Fibroblast of skin of scalp (primary cell): ENCODE measurements around the gene AHI1.
A peak's percentile ranks its signal among the peaks of the same experiment; 100 is the strongest.

ENCODE experiments used
- DNase-seq: peaks from one replicate; pipeline ENCODE4 v3.0.0-alpha.2; 2013

AHI1 gene

GRCh38 chr6:135291288-135292076, 206.1 kb downstream of the AHI1 start:
- DNase-seq = peak; percentile 49

GRCh38 chr6:135289816-135290215, 207.7 kb downstream of the AHI1 start:
- no peak for DNase-seq

GRCh38 chr6:135286962-135287538, 210.5 kb downstream of the AHI1 start:
- no peak for DNase-seq

- DNase-seq = no peak
Measured at GRCh38 chr6:135285165-135285564, 212.4 kb downstream of the AHI1 start.

GRCh38 chr6:135283926-135284325, 213.6 kb downstream of the AHI1 start:
- DNase-seq = no peak

- no peak for DNase-seq
Measured at GRCh38 chr6:135282395-135282794, 215.1 kb downstream of the AHI1 start.

- no peak for DNase-seq
Measured at GRCh38 chr6:135281964-135282363, 215.6 kb downstream of the AHI1 start.

GRCh38 chr6:135281227-135281626, 216.3 kb downstream of the AHI1 start:
- no peak for DNase-seq

- DNase-seq = peak; percentile 71
Measured at GRCh38 chr6:135280375-135281136, 217.0 kb downstream of the AHI1 start.

GRCh38 chr6:135277422-135277821, 220.1 kb downstream of the AHI1 start:
- no peak for DNase-seq

GRCh38 chr6:135274561-135275293, 222.8 kb downstream of the AHI1 start:
- peak; percentile 19 for DNase-seq

- DNase-seq = no peak
Measured at GRCh38 chr6:135271626-135272025, 225.9 kb downstream of the AHI1 start.

- no peak for DNase-seq
Measured at GRCh38 chr6:135270676-135271536, 226.6 kb downstream of the AHI1 start.

GRCh38 chr6:135269481-135269891, 228.1 kb downstream of the AHI1 start:
- no peak for DNase-seq

GRCh38 chr6:135268740-135269139, 228.8 kb downstream of the AHI1 start:
- DNase-seq = no peak

GRCh38 chr6:135268263-135268662, 229.3 kb downstream of the AHI1 start:
- DNase-seq = no peak

- DNase-seq = no peak
Measured at GRCh38 chr6:135267085-135267484, 230.5 kb downstream of the AHI1 start.

- DNase-seq = no peak
Measured at GRCh38 chr6:135266675-135267074, 230.9 kb downstream of the AHI1 start.

- no peak for DNase-seq
Measured at GRCh38 chr6:135265278-135265677, 232.3 kb downstream of the AHI1 start.

GRCh38 chr6:135261872-135262725, 235.4 kb downstream of the AHI1 start:
- DNase-seq = no peak

GRCh38 chr6:135260612-135261011, 236.9 kb downstream of the AHI1 start:
- no peak for DNase-seq
